Measurements from ENCODE around the gene ACTR8. TPM values are rescaled to one million over a fixed set of nuclear protein-coding genes. Genes with fewer than 3 reads are reported as not detected.

The ACTR8 gene
- total and polyA plus RNA-seq, 11 donors = 12.0 to 48.2 (median 28.2) TPM

DNA sequence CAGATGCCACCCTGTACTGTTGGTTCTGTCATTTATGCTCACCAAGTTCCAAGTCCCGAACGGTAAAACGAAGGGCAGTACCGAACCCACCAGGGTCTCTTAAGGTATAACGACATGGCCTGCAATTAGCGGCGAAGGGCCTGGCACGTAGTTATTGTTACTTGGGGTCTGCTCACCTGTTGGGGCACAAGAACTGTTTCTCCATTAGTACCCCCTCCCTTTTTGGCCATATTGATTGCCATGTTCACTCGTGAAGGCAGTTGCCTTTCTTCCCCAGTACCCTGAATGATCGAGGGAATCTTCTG, 35.1 kb downstream of the ACTR8 start:
- no peak for ATAC-seq
- Histone ChIP-seq H3K36me3 (no peaks in the 10 kb centered on the region), H3K9me3 (no peaks in the 10 kb centered on the region), H3K4me3 (peak overlapping the region in 10 of 12 donors; percentile 55 to 77 (median 64)), H3K4me1 (peaks cover 0 to 18% (median 5%) of the 10 kb centered on the region in 12 donors), H3K27me3 (peaks cover 0 to 27% (median 10%) of the 10 kb centered on the region in 9 donors), H3K27ac (no peak overlapping the region)
- no peak for TF ChIP-seq POLR2A (IDR thresholded peaks at IDR 0.05)
- TF ChIP-seq, protein P1, sequence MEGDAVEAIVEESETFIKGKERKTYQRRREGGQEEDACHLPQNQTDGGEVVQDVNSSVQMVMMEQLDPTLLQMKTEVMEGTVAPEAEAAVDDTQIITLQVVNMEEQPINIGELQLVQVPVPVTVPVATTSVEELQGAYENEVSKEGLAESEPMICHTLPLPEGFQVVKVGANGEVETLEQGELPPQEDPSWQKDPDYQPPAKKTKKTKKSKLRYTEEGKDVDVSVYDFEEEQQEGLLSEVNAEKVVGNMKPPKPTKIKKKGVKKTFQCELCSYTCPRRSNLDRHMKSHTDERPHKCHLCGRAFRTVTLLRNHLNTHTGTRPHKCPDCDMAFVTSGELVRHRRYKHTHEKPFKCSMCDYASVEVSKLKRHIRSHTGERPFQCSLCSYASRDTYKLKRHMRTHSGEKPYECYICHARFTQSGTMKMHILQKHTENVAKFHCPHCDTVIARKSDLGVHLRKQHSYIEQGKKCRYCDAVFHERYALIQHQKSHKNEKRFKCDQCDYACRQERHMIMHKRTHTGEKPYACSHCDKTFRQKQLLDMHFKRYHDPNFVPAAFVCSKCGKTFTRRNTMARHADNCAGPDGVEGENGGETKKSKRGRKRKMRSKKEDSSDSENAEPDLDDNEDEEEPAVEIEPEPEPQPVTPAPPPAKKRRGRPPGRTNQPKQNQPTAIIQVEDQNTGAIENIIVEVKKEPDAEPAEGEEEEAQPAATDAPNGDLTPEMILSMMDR (IDR thresholded peaks at IDR 0.05) = no peak
- 60 to 77% (median 66%) methylated on average over 10 of the region's 10 CpGs for WGBS, 4 donors
- no peak for DNase-seq
- intact Hi-C loops (cut with DNase I) = no loop called here

DNA sequence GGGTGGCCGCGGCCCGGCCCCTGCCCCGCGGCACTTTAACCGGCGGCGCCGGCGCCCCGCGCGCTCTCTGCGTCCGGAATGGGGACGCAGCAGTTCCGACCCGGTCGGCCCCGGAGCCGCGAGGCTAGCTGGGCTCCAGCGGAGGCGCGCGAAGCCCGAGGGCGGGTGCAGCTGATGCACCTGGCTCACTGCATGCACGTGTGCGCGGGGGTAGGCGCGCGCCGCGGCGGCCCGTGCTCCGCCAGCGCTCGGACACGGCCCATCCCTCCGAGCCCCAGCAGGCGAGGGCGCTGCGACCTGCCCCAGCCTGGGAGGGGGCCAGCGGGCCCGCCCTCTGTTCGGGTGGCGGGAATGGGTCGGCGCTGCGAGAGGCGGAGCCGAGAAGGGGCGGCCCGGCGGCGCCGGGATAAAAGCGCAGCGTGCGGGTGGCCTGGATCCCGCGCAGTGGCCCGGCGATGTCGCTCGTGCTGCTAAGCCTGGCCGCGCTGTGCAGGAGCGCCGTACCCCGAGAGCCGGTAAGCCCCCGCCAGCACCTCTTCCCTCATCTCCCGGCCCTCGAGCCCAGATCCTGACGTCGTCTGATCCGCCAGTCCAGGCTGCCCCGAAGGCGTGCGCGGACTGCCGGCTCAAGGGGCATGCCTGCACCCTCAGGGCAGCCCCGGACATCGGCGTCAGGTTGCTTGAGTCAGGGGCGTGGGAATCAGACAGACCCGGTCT, 35.7 kb downstream of the ACTR8 start, which contains the start of the genes CHDH and IL17RB:
TSS of gene CHDH (minus strand) at position 286 of the 717 bp plus-strand sequence. CDS start 22,411 bp downstream, outside the sequence.
TSS of gene IL17RB (plus strand) at position 435 of the 717 bp plus-strand sequence. CDS start at position 456, 21 bp downstream.
- TF ChIP-seq, protein P1 (IDR thresholded peaks at IDR 0.05) = no peak
- TF ChIP-seq POLR2A (IDR thresholded peaks at IDR 0.05) = no peak
- ATAC-seq (peak; percentile 35 to 80 (median 69)), DNase-seq (peak; percentile 33 to 78 (median 63))
- 1 to 5% (median 3%) methylated on average over 34 to 91 of the region's 91 CpGs for WGBS, 4 donors
- Histone ChIP-seq H3K4me1 (peaks cover 0 to 18% (median 5%) of the 10 kb centered on the region in 12 donors), H3K9me3 (no peaks in the 10 kb centered on the region), H3K36me3 (no peaks in the 10 kb centered on the region), H3K27me3 (peaks cover 0 to 27% (median 10%) of the 10 kb centered on the region in 9 donors), H3K27ac (peak within 1 kb of the TSS in 8 of 12 donors; percentile 15 to 75 (median 56)), H3K4me3 (peak within 1 kb of the TSS; percentile 50 to 77 (median 64))
- intact Hi-C loops (cut with DNase I) = no loop called here

DNA sequence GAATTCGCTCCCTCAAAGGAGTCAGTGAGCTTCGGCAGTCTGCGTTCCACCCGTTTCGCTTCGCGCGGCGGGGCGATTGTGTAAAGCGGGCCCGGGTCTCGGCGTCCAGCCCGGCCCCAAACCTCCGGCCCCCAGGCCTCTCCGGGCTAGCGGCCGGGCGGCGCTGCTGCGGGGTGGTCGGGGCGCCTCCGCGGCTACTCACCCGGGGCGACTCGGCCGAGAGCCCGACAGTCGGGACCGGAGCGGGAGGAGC, 36.1 kb downstream of the ACTR8 start:
- no peak for TF ChIP-seq POLR2A (IDR thresholded peaks at IDR 0.05)
- TF ChIP-seq, protein P1 (IDR thresholded peaks at IDR 0.05) = no peak
- intact Hi-C loops (cut with DNase I) = no loop called here
- Histone ChIP-seq H3K27me3 (peaks cover 0 to 27% (median 10%) of the 10 kb centered on the region in 9 donors), H3K4me1 (peaks cover 0 to 18% (median 5%) of the 10 kb centered on the region in 12 donors), H3K4me3 (peak overlapping the region; percentile 50 to 77 (median 64)), H3K9me3 (no peaks in the 10 kb centered on the region), H3K36me3 (no peaks in the 10 kb centered on the region), H3K27ac (peak overlapping the region in 8 of 12 donors; percentile 15 to 75 (median 56))
- peak in 1 of 4 donors; percentile 6 for ATAC-seq
- no peak for DNase-seq
- WGBS, 4 donors = 0% methylated on average over 18 to 34 of the region's 34 CpGs; no CpG with 5 or more reads in 1 of the 4 donors

DNA sequence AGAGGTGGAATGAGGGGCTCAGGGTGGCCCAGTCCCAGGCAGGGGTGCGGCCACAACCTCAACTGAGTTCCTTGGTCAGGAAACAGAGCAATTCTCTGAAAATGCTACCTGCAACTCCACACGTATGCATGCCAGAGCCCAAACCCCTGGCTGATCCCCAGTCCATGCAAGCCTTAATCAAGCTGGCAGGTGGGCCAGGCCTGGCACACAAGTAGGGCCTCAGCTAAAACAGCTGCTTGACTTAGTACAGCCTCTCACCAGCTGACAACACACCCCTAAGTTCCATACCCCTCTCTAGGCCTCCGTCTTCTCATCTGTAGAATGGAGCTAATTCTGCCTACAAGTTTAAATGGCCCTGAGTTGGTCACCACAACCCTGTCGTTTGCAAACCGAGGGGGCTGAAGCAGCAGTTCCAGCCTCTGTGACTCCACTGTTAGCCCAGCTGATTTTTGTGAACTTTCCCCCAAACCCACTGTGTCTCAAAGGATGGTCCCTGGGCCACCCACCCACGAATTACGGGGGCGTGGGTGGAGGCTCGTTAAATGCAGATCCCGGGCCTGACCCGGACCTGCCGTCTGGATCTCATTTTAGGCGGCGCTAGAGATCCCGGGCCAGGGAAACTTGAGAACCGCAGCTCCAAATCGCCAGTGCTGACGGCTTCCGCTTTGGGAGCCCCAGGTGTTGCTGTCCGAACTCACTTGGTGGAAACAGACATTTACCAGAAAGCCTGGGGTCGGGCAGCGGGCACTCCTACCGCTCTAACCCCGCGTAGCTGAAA, 36.7 kb downstream of the ACTR8 start:
- H3K27me3 ChIP-seq = peaks cover 0 to 27% (median 10%) of the 10 kb centered on the region in 9 donors
- 13 to 83% (median 17%) methylated on average over 4 to 25 of the region's 25 CpGs for WGBS, 4 donors
- TF ChIP-seq, protein P1 (IDR thresholded peaks at IDR 0.05) = peak in 7 of 12 donors; percentile 6 to 42 (median 24)
- TF ChIP-seq POLR2A (IDR thresholded peaks at IDR 0.05) = no peak

More for the DNA sequence above, 36.7 kb downstream of the ACTR8 start:
- peak in 3 of 4 donors; percentile 63 to 64 (median 64) for ATAC-seq
- intact Hi-C loops (cut with DNase I) = no loop called here
- Histone ChIP-seq H3K4me1 (peaks cover 0 to 18% (median 5%) of the 10 kb centered on the region in 12 donors), H3K27ac (peak overlapping the region in 8 of 12 donors; percentile 15 to 75 (median 56)), H3K4me3 (peak overlapping the region; percentile 50 to 77 (median 64)), H3K9me3 (no peaks in the 10 kb centered on the region), H3K36me3 (no peaks in the 10 kb centered on the region)
- peak in 4 of 5 donors; percentile 37 to 67 (median 48) for DNase-seq

All from heart left ventricle (tissue), 16 donors.